Liver (tissue), 3 donors: ENCODE results near the gene KIRREL3.

ENCODE experiments used
- CTCF ChIP-seq: fragments of 150-350 bp; IDR thresholded peaks from 2 replicates; pipeline ENCODE4 v1.5.1; 2017; ENCODE audit warnings: improper control_type of control experiment, low read depth, low read length; ENCODE audit not compliant: missing input control
- JUND ChIP-seq, 2 donors: IDR thresholded peaks; 2 replicates each; pipeline ENCODE4 v1.6.1; 2016; ENCODE audit warnings: antibody characterized with exemption in 2 of 2
- MAX ChIP-seq: IDR thresholded peaks from 2 replicates; pipeline ENCODE4 v1.6.1; 2016; ENCODE audit warnings: antibody characterized with exemption
- REST ChIP-seq: IDR thresholded peaks from 2 replicates; pipeline ENCODE4 v1.6.1; 2016; ENCODE audit warnings: antibody characterized with exemption, mild to moderate bottlenecking
- TAF1 ChIP-seq: conservative IDR thresholded peaks from 2 replicates; pipeline ENCODE4 v1.6.1; 2016; ENCODE audit warnings: antibody characterized with exemption, mild to moderate bottlenecking
- YY1 ChIP-seq: IDR thresholded peaks from 2 replicates; pipeline ENCODE4 v1.6.1; 2016; ENCODE audit warnings: antibody characterized with exemption, mild to moderate bottlenecking
- donor health status: healthy.
- donor health status: healthy.

GRCh38 chr11:126746443-126746842 lies 254.1 kb downstream of the KIRREL3 start:
- TF ChIP-seq CTCF (no peak), MAX (no peak), YY1 (no peak), REST (no peak), JUND (IDR thresholded peaks at IDR 0.05) (no peak), TAF1 (no peak)
